AG04450 (cell line): Measurements from ENCODE around the gene NEURL4. TPM values are rescaled to one million over a fixed set of nuclear protein-coding genes. Genes with fewer than 3 reads are reported as not detected.

ENCODE experiments used
- CTCF ChIA-PET: fragments of 300-600, 350-600 bp; formaldehyde crosslinking; extraction: SDS; loops from one replicate; lab custom pipeline; 2022; ENCODE audit warnings: antibody characterized with exemption, inconsistent platforms; lab: Charles Lee
- POLR2A ChIA-PET: fragments of 350-600 bp; formaldehyde crosslinking; extraction: SDS; loops from one replicate; lab custom pipeline; 2021; ENCODE audit warnings: antibody characterized with exemption, inconsistent platforms; lab: Yijun Ruan, JAX
- DNase-seq: peaks from one replicate; pipeline ENCODE4 v3.0.0-alpha.2; 2011; ENCODE audit warnings: low read depth, low spot score
- H3K27ac ChIP-seq: one replicate; pipeline ENCODE4 v1.5.1; 2012; ENCODE audit warnings: low read depth, low read length, control low read depth
- H3K27me3 ChIP-seq: one replicate; pipeline ENCODE4 v1.6.0; 2012; ENCODE audit warnings: low read length; ENCODE audit not compliant: control insufficient read depth, insufficient read depth
- H3K4me3 ChIP-seq: 2 replicates; pipeline ENCODE4 v1.5.1; 2011; ENCODE audit warnings: mild to moderate bottlenecking, low read depth, low read length, control low read depth
- H3K9me3 ChIP-seq: 2 replicates; pipeline ENCODE4 v1.5.1; 2012; ENCODE audit warnings: low read length; ENCODE audit not compliant: control insufficient read depth, insufficient read depth
- polyA plus RNA-seq: library from polyadenylated mRNA; depleted of rRNA; stranded (reverse); fragments of >200 nt; gene quantifications from 2 replicates; pipeline ENCODE4 v1.2.3, GENCODE V29; 2011
- TF ChIP-seq, protein P1 (sequence below): IDR thresholded peaks from 2 replicates; pipeline ENCODE4 v1.5.1; 2011; ENCODE audit warnings: low read depth, low read length, control low read depth, inconsistent platforms

NEURL4 gene
- polyA plus RNA-seq, 1 experiment = 7.3 TPM

DNA sequence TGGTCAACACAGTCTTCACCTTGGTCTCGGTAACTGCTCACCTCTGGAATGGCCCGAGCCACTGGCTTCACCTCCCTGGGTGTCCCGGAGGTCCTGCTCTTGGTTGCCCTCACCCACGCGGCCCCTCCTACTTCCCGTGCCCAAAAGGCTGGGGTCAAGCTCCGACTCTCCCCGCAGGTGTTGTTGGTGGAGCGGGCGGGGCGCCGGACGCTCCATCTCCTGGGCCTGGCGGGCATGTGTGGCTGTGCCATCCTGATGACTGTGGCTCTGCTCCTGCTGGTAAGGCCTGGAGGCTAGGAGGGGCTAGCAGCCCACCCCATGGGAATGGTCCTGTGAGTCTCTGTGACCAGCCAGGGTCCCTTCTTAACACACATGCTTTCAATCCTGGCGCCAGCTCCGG is 44.2 kb downstream of the NEURL4 start:
- Histone ChIP-seq H3K27ac (no peak overlapping the region), H3K4me3 (no peak overlapping the region), H3K27me3 (peaks cover 64% of the 10 kb centered on the region), H3K9me3 (no peaks in the 10 kb centered on the region; the same call in 1 of the 2 replicates)
- no peak for DNase-seq
- ChIA-PET CTCF (interaction anchor here (1.4 to 3.4 kb wide), 2 partner anchors 11 to 275 kb away, joined by 5 to 17 read pairs; no protein-coding TSS in a partner anchor), POLR2A (no interaction called here)
- TF ChIP-seq, protein P1, sequence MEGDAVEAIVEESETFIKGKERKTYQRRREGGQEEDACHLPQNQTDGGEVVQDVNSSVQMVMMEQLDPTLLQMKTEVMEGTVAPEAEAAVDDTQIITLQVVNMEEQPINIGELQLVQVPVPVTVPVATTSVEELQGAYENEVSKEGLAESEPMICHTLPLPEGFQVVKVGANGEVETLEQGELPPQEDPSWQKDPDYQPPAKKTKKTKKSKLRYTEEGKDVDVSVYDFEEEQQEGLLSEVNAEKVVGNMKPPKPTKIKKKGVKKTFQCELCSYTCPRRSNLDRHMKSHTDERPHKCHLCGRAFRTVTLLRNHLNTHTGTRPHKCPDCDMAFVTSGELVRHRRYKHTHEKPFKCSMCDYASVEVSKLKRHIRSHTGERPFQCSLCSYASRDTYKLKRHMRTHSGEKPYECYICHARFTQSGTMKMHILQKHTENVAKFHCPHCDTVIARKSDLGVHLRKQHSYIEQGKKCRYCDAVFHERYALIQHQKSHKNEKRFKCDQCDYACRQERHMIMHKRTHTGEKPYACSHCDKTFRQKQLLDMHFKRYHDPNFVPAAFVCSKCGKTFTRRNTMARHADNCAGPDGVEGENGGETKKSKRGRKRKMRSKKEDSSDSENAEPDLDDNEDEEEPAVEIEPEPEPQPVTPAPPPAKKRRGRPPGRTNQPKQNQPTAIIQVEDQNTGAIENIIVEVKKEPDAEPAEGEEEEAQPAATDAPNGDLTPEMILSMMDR = no peak

DNA sequence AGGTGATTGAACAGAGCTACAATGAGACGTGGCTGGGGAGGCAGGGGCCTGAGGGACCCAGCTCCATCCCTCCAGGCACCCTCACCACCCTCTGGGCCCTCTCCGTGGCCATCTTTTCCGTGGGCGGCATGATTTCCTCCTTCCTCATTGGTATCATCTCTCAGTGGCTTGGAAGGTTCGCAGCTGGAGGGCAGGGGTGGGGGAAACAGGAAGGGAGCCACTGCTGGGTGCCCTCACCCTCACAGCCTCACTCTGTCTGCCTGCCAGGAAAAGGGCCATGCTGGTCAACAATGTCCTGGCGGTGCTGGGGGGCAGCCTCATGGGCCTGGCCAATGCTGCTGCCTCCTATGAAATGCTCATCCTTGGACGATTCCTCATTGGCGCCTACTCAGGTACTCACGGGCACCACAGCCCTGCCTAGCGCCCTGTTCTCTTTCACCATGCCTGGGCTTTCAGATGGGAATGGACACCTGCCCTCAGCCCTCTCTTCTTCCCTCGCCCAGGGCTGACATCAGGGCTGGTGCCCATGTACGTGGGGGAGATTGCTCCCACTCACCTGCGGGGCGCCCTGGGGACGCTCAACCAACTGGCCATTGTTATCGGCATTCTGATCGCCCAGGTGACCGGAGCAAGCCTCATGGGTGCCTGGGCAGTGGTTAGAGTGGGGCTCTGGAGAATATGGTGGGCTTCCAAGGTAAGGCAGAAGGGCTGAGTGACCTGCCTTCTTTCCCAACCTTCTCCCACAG is 45.5 kb downstream of the NEURL4 start:
- Histone ChIP-seq H3K4me3 (no peak overlapping the region), H3K27ac (no peak overlapping the region), H3K9me3 (no peaks in the 10 kb centered on the region; the same call in 1 of the 2 replicates), H3K27me3 (peaks cover 54% of the 10 kb centered on the region)
- ChIA-PET CTCF (interaction anchor here (1.6 to 5.0 kb wide), 2 partner anchors 13 to 66 kb away, joined by 3 to 65 read pairs; no protein-coding TSS in a partner anchor), POLR2A (no interaction called here)
- TF ChIP-seq, protein P1 = no peak
- no peak for DNase-seq

DNA sequence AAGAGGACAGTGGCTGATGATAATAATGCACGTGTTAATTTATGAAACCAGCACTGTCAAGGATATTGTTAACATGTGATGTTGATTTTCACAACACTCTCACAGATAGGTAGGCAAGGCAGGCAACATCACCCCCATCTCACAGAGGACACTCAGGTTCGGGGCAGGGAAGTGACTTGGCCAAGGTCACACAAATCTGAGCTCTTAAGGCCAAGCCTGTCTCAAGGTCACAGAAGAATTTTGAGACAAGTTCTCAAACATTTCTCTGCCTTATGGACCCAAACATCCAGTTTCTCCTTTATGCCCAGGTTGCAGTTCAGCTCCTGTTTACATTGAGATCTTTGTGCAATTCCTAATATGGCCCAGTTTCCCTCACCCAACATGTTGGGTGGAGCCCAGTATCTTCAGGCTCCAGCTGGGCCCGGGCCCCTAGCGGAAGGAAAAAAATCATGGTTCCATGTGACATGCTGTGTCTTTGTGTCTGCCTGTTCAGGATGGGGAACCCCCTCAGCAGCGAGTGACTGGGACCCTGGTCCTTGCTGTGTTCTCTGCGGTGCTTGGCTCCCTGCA is 46.3 kb downstream of the NEURL4 start:
- peaks cover 47% of the 10 kb centered on the region for H3K27me3 ChIP-seq
- TF ChIP-seq, protein P1 = no peak
- POLR2A ChIA-PET = no interaction called here
- H3K9me3 ChIP-seq = no peaks in the 10 kb centered on the region; the same call in 1 of the 2 replicates
- H3K27ac ChIP-seq = no peak overlapping the region
- no peak overlapping the region for H3K4me3 ChIP-seq
- DNase-seq = no peak
- CTCF ChIA-PET = interaction anchor here (0.7 to 5.0 kb wide), 4 partner anchors 9 to 67 kb away, joined by 3 to 65 read pairs (median 3); no protein-coding TSS in a partner anchor

DNA sequence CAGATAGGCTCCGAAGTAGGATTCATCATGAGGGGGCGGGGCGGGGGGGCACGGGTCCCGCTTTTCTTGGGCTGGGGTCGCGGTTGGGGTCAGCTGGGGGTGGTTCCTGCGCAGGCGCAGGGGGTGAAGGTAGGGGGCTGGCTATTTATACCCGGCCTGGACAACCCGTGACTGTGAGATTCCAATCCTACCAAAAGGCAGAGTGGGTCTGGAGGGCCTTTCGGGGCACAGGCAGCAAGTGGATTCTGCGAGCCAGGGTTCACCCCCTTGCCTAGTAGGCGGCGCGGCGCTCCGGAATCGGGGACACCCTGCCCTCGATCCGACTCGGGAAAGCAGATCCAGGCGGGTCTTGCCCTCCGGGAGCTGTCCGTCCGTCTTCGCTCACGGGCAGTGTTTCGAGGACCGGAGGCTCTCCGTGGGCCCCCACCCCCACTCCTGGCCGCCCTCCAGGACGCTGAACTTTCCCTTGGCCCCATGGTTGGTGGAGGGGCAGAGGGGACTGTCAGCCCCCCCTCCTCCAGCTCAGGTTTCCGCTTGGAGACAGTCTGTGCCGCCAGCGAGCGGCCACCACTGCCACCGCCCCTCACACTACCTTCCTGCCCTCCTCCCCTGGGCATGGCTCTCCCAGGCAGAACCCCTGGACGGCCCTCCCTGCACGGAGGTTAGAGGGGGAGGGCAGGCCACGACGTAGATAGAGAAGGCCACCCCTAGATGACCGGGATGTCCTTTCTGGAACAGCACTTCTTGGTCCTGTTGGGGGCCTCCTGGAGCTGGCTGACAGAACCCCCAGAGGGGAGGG is 47.0 kb downstream of the NEURL4 start:
- ChIA-PET CTCF (interaction anchor here (0.6 to 5.0 kb wide), 6 partner anchors 9 to 237 kb away, joined by 3 to 65 read pairs (median 4); no protein-coding TSS in a partner anchor), POLR2A (interaction anchor here (1.4 kb wide), 1 partner anchor 31 kb away, joined by 5 read pairs; no protein-coding TSS in a partner anchor)
- Histone ChIP-seq H3K27me3 (peaks cover 40% of the 10 kb centered on the region), H3K4me3 (peak overlapping the region; percentile 55), H3K9me3 (no peaks in the 10 kb centered on the region; the same call in 1 of the 2 replicates), H3K27ac (no peak overlapping the region)
- TF ChIP-seq, protein P1 = no peak
- no peak for DNase-seq
